Ishikawa (cell line): Measurements from ENCODE around the gene KCNQ1.

Source experiments
- CEBPB ChIP-seq: IDR thresholded peaks from 2 replicates; pipeline ENCODE4 v1.6.1; 2012
- CREB1 ChIP-seq: IDR thresholded peaks from 2 replicates; pipeline ENCODE4 v1.6.1; 2012; ENCODE audit warnings: low read depth
- EGR1 ChIP-seq: IDR thresholded peaks from 2 replicates; pipeline ENCODE4 v1.6.1; 2012
- EP300 ChIP-seq: IDR thresholded peaks from 2 replicates; pipeline ENCODE4 v1.6.1; 2012; ENCODE audit warnings: borderline replicate concordance
- FOXM1 ChIP-seq: IDR thresholded peaks from 2 replicates; pipeline ENCODE4 v1.6.1; 2012; ENCODE audit warnings: low read depth, borderline replicate concordance
- MAX ChIP-seq: IDR thresholded peaks from 2 replicates; pipeline ENCODE4 v1.6.1; 2012
- NFIC ChIP-seq: IDR thresholded peaks from 2 replicates; pipeline ENCODE4 v1.6.1; 2012
- RAD21 ChIP-seq: IDR thresholded peaks from 2 replicates; pipeline ENCODE4 v1.6.1; 2012; ENCODE audit warnings: low read depth
- REST ChIP-seq: IDR thresholded peaks from 2 replicates; pipeline ENCODE4 v1.6.1; 2012; ENCODE audit warnings: low read depth, mild to moderate bottlenecking
- TAF1 ChIP-seq: IDR thresholded peaks from 2 replicates; pipeline ENCODE4 v1.6.1; 2012; ENCODE audit warnings: low read depth, mild to moderate bottlenecking
- TCF12 ChIP-seq: IDR thresholded peaks from 2 replicates; pipeline ENCODE4 v1.6.1; 2012; ENCODE audit warnings: low read depth
- TEAD4 ChIP-seq: IDR thresholded peaks from 2 replicates; pipeline ENCODE4 v1.6.1; 2012
- USF1 ChIP-seq: IDR thresholded peaks from 2 replicates; pipeline ENCODE4 v1.6.1; 2012
- YY1 ChIP-seq: IDR thresholded peaks from 2 replicates; pipeline ENCODE4 v1.6.1; 2012; ENCODE audit warnings: low read depth
- ZBTB7A ChIP-seq: IDR thresholded peaks from 2 replicates; pipeline ENCODE4 v1.6.1; 2012; ENCODE audit warnings: low read depth

KCNQ1 gene

GRCh38 chr11:2540223-2540991 lies 95.6 kb downstream of the KCNQ1 start:
- TF ChIP-seq FOXM1 (no peak), USF1 (no peak), RAD21 (no peak), CREB1 (no peak), NFIC (no peak), CEBPB (no peak), REST (no peak), ZBTB7A (no peak), TAF1 (no peak), TEAD4 (no peak), YY1 (no peak), EP300 (no peak), MAX (no peak), TCF12 (no peak), EGR1 (no peak)

GRCh38 chr11:2540992-2541680 lies 96.3 kb downstream of the KCNQ1 start:
- TF ChIP-seq MAX (no peak), ZBTB7A (no peak), EGR1 (no peak), EP300 (no peak), RAD21 (no peak), CREB1 (no peak), FOXM1 (no peak), USF1 (no peak), TCF12 (no peak), YY1 (no peak), CEBPB (no peak), REST (no peak), NFIC (no peak), TEAD4 (no peak), TAF1 (no peak)

- TF ChIP-seq CREB1 (no peak), REST (no peak), NFIC (no peak), EP300 (no peak), CEBPB (no peak), ZBTB7A (no peak), TCF12 (no peak), TEAD4 (no peak), EGR1 (no peak)
Measured at GRCh38 chr11:2541881-2542361, 97.1 kb downstream of the KCNQ1 start.

GRCh38 chr11:2542406-2542805 lies 97.6 kb downstream of the KCNQ1 start:
- TF ChIP-seq REST = no peak
- no peak for TF ChIP-seq USF1
- TF ChIP-seq RAD21 = no peak
